ENCODE data around the gene SMC1B.
"Not testable (repeated sequence)": the region's sequence is repeated elsewhere in the genome, so short reads cannot be mapped to it uniquely, and the experiment has no call there.

Gene SMC1B

DNA sequence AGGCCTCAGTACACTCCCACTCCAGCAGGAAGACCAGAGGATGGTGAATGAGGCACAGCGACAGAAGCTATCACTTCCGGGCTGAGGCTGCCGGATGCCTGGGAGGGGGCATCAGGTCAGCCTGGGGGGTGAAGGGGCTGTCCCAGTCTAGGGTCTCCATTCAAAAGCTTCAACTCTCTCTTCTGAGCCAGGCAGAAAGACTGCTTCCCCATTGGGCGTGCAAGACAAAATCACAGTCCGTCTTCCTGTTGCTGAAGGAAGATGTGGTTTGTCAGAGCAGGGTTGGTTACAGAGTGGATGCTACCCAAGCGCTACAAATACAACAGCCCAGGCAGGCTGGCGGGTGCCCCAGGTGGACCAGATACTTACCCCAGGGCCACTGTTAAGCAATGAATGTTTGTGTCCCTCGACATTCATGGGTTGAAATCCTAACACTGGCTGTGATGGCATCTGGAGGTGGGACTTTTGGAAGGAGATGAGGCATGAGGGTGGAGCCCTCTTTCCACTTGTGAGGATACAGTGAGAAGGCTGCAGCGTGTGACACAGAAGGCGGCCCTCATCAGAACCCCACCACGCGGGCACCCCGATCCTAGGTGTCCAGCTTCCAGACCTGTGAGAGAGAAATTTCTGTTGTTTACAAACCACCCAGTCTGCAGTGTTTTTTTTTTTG lies 116.6 kb downstream of the SMC1B start:
- DNase-seq (ENCODE audit: low read depth): no peak

DNA sequence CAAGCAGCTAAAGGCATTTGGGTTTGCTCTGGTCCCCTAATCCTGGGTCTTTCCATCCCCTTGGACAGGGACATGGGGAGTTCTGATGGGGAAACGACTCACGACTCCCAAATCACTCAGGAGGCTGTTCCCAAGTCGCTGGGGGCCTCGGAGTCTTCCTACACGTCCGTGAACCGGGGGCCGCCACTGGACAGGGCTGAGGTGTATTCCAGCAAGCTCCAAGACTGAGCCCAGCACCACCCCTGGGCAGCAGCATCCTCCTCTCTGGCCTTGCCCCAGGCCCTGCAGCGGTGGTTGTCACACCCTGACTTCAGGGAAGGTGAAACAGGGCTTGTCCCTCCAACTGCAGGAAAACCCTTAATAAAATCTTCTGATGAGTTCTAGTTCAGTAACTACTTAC lies 117.9 kb downstream of the SMC1B start:
- no peak for DNase-seq (ENCODE audit: low read depth)

- not testable (repeated sequence) for DNase-seq (ENCODE audit: low read depth)
Observed at GRCh38 chr22:45295004-45295403, 118.4 kb downstream of the SMC1B start.

Measured in EH (cell line).